ENCODE results near the gene TMEM63C. TPM values are rescaled to one million over a fixed set of nuclear protein-coding genes. Genes with fewer than 3 reads are reported as not detected.

The TMEM63C gene
- total RNA-seq, 3 donors from 2014 or later = 21.2 to 40.8 (median 34.9) TPM

- intact Hi-C loops (cut with DNase I, micrococcal nuclease) = no loop called here
- no peak for DNase-seq
- Histone ChIP-seq H3K4me1 (ENCODE audit: low read depth) (no peaks in the 10 kb centered on the region), H3K36me3 (ENCODE audit: low read depth) (no peaks in the 10 kb centered on the region), H3K9me3 (no peaks in the 10 kb centered on the region), H3K4me3 (no peak overlapping the region)
- no peak for TF ChIP-seq CTCF (IDR thresholded peaks at IDR 0.05)
- no peak for ATAC-seq
Measured at GRCh38 chr14:77225254-77225653, 43.7 kb downstream of the TMEM63C start.

GRCh38 chr14:77225892-77226557 is 44.4 kb downstream of the TMEM63C start:
- no peak for TF ChIP-seq CTCF (IDR thresholded peaks at IDR 0.05)
- Histone ChIP-seq H3K9me3 (no peaks in the 10 kb centered on the region), H3K4me1 (ENCODE audit: low read depth) (no peaks in the 10 kb centered on the region), H3K4me3 (no peak overlapping the region), H3K36me3 (ENCODE audit: low read depth) (no peaks in the 10 kb centered on the region)
- DNase-seq (no peak), ATAC-seq (no peak)
- intact Hi-C loops (cut with DNase I, micrococcal nuclease) = no loop called here

GRCh38 chr14:77228056-77228455 is 46.5 kb downstream of the TMEM63C start:
- no peak for TF ChIP-seq CTCF (IDR thresholded peaks at IDR 0.05)
- no peaks in the 10 kb centered on the region for H3K9me3 ChIP-seq
- H3K36me3 ChIP-seq (ENCODE audit: low read depth) = no peaks in the 10 kb centered on the region
- no peaks in the 10 kb centered on the region for H3K4me1 ChIP-seq (ENCODE audit: low read depth)
- ATAC-seq (no peak), DNase-seq (no peak)
- no peak overlapping the region for H3K4me3 ChIP-seq
- intact Hi-C loops (cut with DNase I, micrococcal nuclease) = no loop called here

GRCh38 chr14:77230914-77231313 is 49.3 kb downstream of the TMEM63C start:
- Histone ChIP-seq H3K36me3 (ENCODE audit: low read depth) (no peaks in the 10 kb centered on the region), H3K4me1 (ENCODE audit: low read depth) (no peaks in the 10 kb centered on the region), H3K4me3 (no peak overlapping the region), H3K9me3 (no peaks in the 10 kb centered on the region)
- TF ChIP-seq CTCF (IDR thresholded peaks at IDR 0.05) = no peak
- ATAC-seq = no peak
- intact Hi-C loops (cut with DNase I, micrococcal nuclease) = no loop called here
- DNase-seq = no peak

GRCh38 chr14:77231721-77232120 is 50.1 kb downstream of the TMEM63C start:
- ATAC-seq (no peak), DNase-seq (no peak)
- intact Hi-C loops (cut with DNase I, micrococcal nuclease) = no loop called here
- no peaks in the 10 kb centered on the region for H3K4me1 ChIP-seq (ENCODE audit: low read depth)
- TF ChIP-seq CTCF (IDR thresholded peaks at IDR 0.05) = no peak
- H3K36me3 ChIP-seq (ENCODE audit: low read depth) = no peaks in the 10 kb centered on the region
- H3K9me3 ChIP-seq = no peaks in the 10 kb centered on the region
- no peak overlapping the region for H3K4me3 ChIP-seq

- H3K4me1 ChIP-seq (ENCODE audit: low read depth) = no peaks in the 10 kb centered on the region
- ATAC-seq (no peak), DNase-seq (no peak)
- TF ChIP-seq CTCF (IDR thresholded peaks at IDR 0.05) = no peak
- intact Hi-C loops (cut with DNase I, micrococcal nuclease) = no loop called here
- no peaks in the 10 kb centered on the region for H3K36me3 ChIP-seq (ENCODE audit: low read depth)
- H3K9me3 ChIP-seq = no peaks in the 10 kb centered on the region
- H3K4me3 ChIP-seq = no peak overlapping the region
Measured at GRCh38 chr14:77236814-77237213, 55.2 kb downstream of the TMEM63C start.

Data from mucosa of descending colon (tissue), 3 donors.